ENCODE data around the gene CALML6.

- TF ChIP-seq, protein P1, sequence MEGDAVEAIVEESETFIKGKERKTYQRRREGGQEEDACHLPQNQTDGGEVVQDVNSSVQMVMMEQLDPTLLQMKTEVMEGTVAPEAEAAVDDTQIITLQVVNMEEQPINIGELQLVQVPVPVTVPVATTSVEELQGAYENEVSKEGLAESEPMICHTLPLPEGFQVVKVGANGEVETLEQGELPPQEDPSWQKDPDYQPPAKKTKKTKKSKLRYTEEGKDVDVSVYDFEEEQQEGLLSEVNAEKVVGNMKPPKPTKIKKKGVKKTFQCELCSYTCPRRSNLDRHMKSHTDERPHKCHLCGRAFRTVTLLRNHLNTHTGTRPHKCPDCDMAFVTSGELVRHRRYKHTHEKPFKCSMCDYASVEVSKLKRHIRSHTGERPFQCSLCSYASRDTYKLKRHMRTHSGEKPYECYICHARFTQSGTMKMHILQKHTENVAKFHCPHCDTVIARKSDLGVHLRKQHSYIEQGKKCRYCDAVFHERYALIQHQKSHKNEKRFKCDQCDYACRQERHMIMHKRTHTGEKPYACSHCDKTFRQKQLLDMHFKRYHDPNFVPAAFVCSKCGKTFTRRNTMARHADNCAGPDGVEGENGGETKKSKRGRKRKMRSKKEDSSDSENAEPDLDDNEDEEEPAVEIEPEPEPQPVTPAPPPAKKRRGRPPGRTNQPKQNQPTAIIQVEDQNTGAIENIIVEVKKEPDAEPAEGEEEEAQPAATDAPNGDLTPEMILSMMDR (IDR thresholded peaks at IDR 0.05): no peak
- TF ChIP-seq POLR2A (IDR thresholded peaks at IDR 0.05): no peak
Measured at GRCh38 chr1:1883092-1883873, 31.8 kb upstream of the CALML6 start.

All from thyroid gland (tissue), 4 donors.